ENCODE measurements around the gene DHRS2. TPM values are rescaled to one million over a fixed set of nuclear protein-coding genes. Genes with fewer than 3 reads are reported as not detected.

The DHRS2 gene
- total and polyA plus RNA-seq, 4 donors, result 0.08 to 0.67 (median 0.36) TPM

DNA sequence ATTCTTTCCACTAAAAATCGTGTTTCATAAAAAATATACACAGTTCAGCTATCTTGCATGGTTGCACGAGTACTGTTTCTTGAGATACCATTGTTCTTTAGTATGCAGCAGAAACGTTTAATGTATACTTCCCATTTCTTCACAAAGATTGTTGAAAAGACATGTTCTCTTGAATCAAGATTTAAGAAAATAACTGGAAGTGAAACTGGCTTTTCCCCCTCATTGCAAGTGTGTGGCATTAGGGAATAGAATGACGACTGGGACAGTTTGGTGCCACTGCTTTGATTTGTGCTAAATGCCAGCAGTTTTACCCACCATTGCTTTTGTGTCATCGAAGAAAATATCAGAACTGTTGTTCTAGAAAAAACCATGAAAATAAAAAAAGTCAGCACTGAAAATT is 20.3 kb upstream of the DHRS2 start:
- WGBS, 2 donors, result 50 to 53% methylated on average over 5 of the region's 5 CpGs

DNA sequence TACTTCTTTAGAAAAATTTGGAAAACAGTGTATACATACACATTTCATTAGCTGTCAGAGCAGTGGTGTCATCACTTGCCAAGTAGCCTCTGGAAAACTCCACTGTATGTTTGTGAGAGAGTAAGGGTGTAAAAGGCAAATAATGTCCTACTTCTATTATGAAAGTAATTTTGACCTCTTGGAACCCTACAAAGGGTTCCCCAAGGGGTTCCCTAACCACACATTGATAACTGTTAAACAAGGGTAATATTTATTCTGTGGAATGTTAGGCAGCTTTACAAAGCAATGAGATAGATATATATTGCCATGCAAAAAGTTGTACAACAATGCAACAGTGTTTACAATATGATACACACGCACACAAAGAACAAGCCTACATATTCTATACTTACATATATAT is 18.6 kb upstream of the DHRS2 start:
- ATAC-seq (ENCODE audit: insufficient read depth, low FRiP score) (no peak), DNase-seq (no peak)
- 89 to 93% methylated on average over 1 of the region's 1 CpG for WGBS, 2 donors
- no peaks in the 10 kb centered on the region for H3K27me3 ChIP-seq (ENCODE audit: control insufficient read depth in 3 of 3, insufficient read depth in 3 of 3, low read length in 2 of 3)
- no peak overlapping the region for H3K27ac ChIP-seq (ENCODE audit: low read depth in 1 of 2, low read length in 1 of 2)
- no peak overlapping the region for H3K4me3 ChIP-seq
- H3K9me3 ChIP-seq (ENCODE audit: control insufficient read depth in 4 of 4, insufficient read depth in 3 of 4, low read length in 3 of 4), result no peaks in the 10 kb centered on the region
- H3K4me1 ChIP-seq (ENCODE audit: control insufficient read depth in 5 of 5, insufficient read depth in 5 of 5, low read length in 5 of 5), result no peaks in the 10 kb centered on the region
- TF ChIP-seq, protein P1, sequence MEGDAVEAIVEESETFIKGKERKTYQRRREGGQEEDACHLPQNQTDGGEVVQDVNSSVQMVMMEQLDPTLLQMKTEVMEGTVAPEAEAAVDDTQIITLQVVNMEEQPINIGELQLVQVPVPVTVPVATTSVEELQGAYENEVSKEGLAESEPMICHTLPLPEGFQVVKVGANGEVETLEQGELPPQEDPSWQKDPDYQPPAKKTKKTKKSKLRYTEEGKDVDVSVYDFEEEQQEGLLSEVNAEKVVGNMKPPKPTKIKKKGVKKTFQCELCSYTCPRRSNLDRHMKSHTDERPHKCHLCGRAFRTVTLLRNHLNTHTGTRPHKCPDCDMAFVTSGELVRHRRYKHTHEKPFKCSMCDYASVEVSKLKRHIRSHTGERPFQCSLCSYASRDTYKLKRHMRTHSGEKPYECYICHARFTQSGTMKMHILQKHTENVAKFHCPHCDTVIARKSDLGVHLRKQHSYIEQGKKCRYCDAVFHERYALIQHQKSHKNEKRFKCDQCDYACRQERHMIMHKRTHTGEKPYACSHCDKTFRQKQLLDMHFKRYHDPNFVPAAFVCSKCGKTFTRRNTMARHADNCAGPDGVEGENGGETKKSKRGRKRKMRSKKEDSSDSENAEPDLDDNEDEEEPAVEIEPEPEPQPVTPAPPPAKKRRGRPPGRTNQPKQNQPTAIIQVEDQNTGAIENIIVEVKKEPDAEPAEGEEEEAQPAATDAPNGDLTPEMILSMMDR (IDR thresholded peaks at IDR 0.05; ENCODE audit: control extremely low read depth, extremely low read depth), result no peak
- H3K36me3 ChIP-seq (ENCODE audit: control insufficient read depth in 4 of 4, insufficient read depth in 4 of 4, low read length in 4 of 4), result no peaks in the 10 kb centered on the region
- no peak overlapping the region for H3K9ac ChIP-seq (ENCODE audit: insufficient read depth in 1 of 2, low read length in 2 of 2)

More for the DNA sequence above, 20.3 kb upstream of the DHRS2 start:
- H3K36me3 ChIP-seq (ENCODE audit: control insufficient read depth in 4 of 4, insufficient read depth in 4 of 4, low read length in 4 of 4), result no peaks in the 10 kb centered on the region
- TF ChIP-seq, protein P1 (IDR thresholded peaks at IDR 0.05; ENCODE audit: control extremely low read depth, extremely low read depth), result no peak
- H3K4me1 ChIP-seq (ENCODE audit: control insufficient read depth in 5 of 5, insufficient read depth in 5 of 5, low read length in 5 of 5), result peaks cover 0 to 5% (median 0%) of the 10 kb centered on the region in 5 donors
- ATAC-seq (ENCODE audit: insufficient read depth, low FRiP score) (no peak), DNase-seq (no peak)
- no peak overlapping the region for H3K9ac ChIP-seq (ENCODE audit: insufficient read depth in 1 of 2, low read length in 2 of 2)
- H3K27ac ChIP-seq (ENCODE audit: low read depth in 1 of 2, low read length in 1 of 2), result no peak overlapping the region
- H3K4me3 ChIP-seq, result no peak overlapping the region
- no peaks in the 10 kb centered on the region for H3K9me3 ChIP-seq (ENCODE audit: control insufficient read depth in 4 of 4, insufficient read depth in 3 of 4, low read length in 3 of 4)
- no peaks in the 10 kb centered on the region for H3K27me3 ChIP-seq (ENCODE audit: control insufficient read depth in 3 of 3, insufficient read depth in 3 of 3, low read length in 2 of 3)

DNA sequence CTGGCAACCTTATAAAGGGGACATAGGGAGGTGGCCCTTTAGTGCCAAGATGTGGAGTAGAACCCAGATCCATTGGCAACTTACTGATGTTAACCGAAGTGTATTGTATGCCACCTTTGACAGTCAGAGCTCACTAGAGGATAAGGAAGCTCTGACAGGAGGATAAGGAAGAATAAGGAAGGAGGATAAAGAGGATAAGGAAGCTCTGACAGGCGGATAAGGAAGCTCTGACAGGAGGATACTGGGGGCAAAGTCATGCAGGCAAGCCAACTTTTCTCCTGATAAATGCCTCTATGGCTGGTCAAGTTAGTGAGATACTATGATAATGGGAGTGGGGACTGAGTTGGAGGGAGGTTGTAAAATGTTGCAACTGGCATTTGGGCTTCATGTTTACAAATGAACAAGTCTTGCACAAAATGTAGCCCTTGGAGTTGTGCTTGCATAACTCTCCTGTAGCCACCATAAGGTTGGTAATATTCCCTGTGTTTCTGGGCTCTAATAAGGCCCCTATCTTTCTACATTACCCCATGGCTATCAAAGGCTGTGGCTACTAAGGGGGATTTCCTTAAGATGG is 17.7 kb upstream of the DHRS2 start:
- Histone ChIP-seq H3K4me1 (ENCODE audit: control insufficient read depth in 5 of 5, insufficient read depth in 5 of 5, low read length in 5 of 5) (no peaks in the 10 kb centered on the region), H3K36me3 (ENCODE audit: control insufficient read depth in 4 of 4, insufficient read depth in 4 of 4, low read length in 4 of 4) (no peaks in the 10 kb centered on the region), H3K27me3 (ENCODE audit: control insufficient read depth in 3 of 3, insufficient read depth in 3 of 3, low read length in 2 of 3) (no peaks in the 10 kb centered on the region), H3K9ac (ENCODE audit: insufficient read depth in 1 of 2, low read length in 2 of 2) (no peak overlapping the region), H3K9me3 (ENCODE audit: control insufficient read depth in 4 of 4, insufficient read depth in 3 of 4, low read length in 3 of 4) (no peaks in the 10 kb centered on the region), H3K4me3 (no peak overlapping the region), H3K27ac (ENCODE audit: low read depth in 1 of 2, low read length in 1 of 2) (no peak overlapping the region)
- TF ChIP-seq, protein P1 (IDR thresholded peaks at IDR 0.05; ENCODE audit: control extremely low read depth, extremely low read depth), result no peak
- 62 to 72% methylated on average over 2 of the region's 2 CpGs for WGBS, 2 donors
- no peak for ATAC-seq (ENCODE audit: insufficient read depth, low FRiP score)
- no peak for DNase-seq

DNA sequence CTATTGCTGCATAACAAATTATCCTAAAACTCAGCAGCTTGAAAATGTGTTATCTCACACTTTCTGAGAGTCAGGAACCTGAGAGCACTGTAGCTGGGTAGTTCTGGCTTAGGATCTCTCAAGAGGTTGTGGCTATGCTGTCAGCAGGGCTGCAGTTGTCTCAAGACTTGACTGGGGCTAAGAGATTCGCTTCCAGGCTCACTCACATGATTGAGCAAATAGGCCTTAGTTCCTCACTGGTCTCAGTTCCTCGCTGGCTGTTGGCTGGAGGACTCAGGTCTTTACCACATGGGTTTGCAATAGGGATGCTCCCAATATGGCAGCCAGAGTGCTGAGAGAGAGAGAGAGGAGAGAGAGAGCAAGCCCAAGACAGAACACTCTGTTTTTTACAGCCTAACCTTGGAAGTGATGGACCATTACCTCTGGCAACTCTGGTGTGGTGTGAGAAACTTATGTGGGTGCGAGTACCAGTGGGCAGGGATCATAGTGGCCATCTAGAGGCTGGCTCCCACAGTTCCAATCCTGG is 15.9 kb upstream of the DHRS2 start:
- ATAC-seq (ENCODE audit: insufficient read depth, low FRiP score), result no peak
- WGBS, 2 donors, result 71 to 87% methylated on average over 3 of the region's 3 CpGs

More for the DNA sequence above, 15.9 kb upstream of the DHRS2 start:
- H3K9ac ChIP-seq (ENCODE audit: insufficient read depth in 1 of 2, low read length in 2 of 2), result no peak overlapping the region
- H3K27ac ChIP-seq (ENCODE audit: low read depth in 1 of 2, low read length in 1 of 2), result no peak overlapping the region
- DNase-seq, result no peak
- peaks cover 0 to 1% (median 0%) of the 10 kb centered on the region in 5 donors for H3K4me1 ChIP-seq (ENCODE audit: control insufficient read depth in 5 of 5, insufficient read depth in 5 of 5, low read length in 5 of 5)
- no peak overlapping the region for H3K4me3 ChIP-seq
- H3K9me3 ChIP-seq (ENCODE audit: control insufficient read depth in 4 of 4, insufficient read depth in 3 of 4, low read length in 3 of 4), result peaks cover 2 to 12% (median 3%) of the 10 kb centered on the region in 4 donors
- TF ChIP-seq, protein P1 (IDR thresholded peaks at IDR 0.05; ENCODE audit: control extremely low read depth, extremely low read depth), result no peak
- no peaks in the 10 kb centered on the region for H3K36me3 ChIP-seq (ENCODE audit: control insufficient read depth in 4 of 4, insufficient read depth in 4 of 4, low read length in 4 of 4)
- H3K27me3 ChIP-seq (ENCODE audit: control insufficient read depth in 3 of 3, insufficient read depth in 3 of 3, low read length in 2 of 3), result no peaks in the 10 kb centered on the region
